ENCODE measurements around the gene VAMP2. TPM values are rescaled to one million over a fixed set of nuclear protein-coding genes. Genes with fewer than 3 reads are reported as not detected.

Gene VAMP2
- total RNA-seq, 2 donors from 2014 or later: 45.1 to 56.3 TPM

GRCh38 chr17:8133399-8133798 is 29.3 kb downstream of the VAMP2 start:
- no peak for DNase-seq
- intact Hi-C loops (cut with DNase I, micrococcal nuclease): no loop called here
- no peak for ATAC-seq

- intact Hi-C loops (cut with DNase I, micrococcal nuclease): no loop called here
- no peak for DNase-seq
- ATAC-seq: no peak
Observed at GRCh38 chr17:8131844-8132441, 30.8 kb downstream of the VAMP2 start.

GRCh38 chr17:8128125-8128784 is 34.5 kb downstream of the VAMP2 start:
- no peak for DNase-seq
- intact Hi-C loops (cut with DNase I, micrococcal nuclease): loop anchor here in 1 of 2 donors (10.0 kb wide), 1 partner anchor 57 kb away; no protein-coding TSS in a partner anchor
- no peak for ATAC-seq

GRCh38 chr17:8126491-8127066 is 36.2 kb downstream of the VAMP2 start:
- peak; percentile 59 for ATAC-seq
- intact Hi-C loops (cut with DNase I, micrococcal nuclease): loop anchor here in 1 of 2 donors (10.0 kb wide), 1 partner anchor 58 kb away; no protein-coding TSS in a partner anchor
- peak in 1 of 2 donors; percentile 64 for DNase-seq

GRCh38 chr17:8125947-8126490 is 36.7 kb downstream of the VAMP2 start:
- DNase-seq (peak in 1 of 2 donors; percentile 42), ATAC-seq (no peak)
- intact Hi-C loops (cut with DNase I, micrococcal nuclease): loop anchor here in 1 of 2 donors (10.0 kb wide), 1 partner anchor 59 kb away; no protein-coding TSS in a partner anchor

GRCh38 chr17:8125154-8125946 is 37.4 kb downstream of the VAMP2 start:
- intact Hi-C loops (cut with DNase I, micrococcal nuclease): loop anchor here in 1 of 2 donors (10.0 kb wide), 1 partner anchor 59 kb away; no protein-coding TSS in a partner anchor
- peak; percentile 44 for ATAC-seq
- DNase-seq: peak; percentile 65 to 77

- intact Hi-C loops (cut with DNase I, micrococcal nuclease): loop anchor here in 1 of 2 donors (10.0 kb wide), 1 partner anchor 60 kb away; no protein-coding TSS in a partner anchor
- ATAC-seq: no peak
- no peak for DNase-seq
Observed at GRCh38 chr17:8124350-8125153, 38.2 kb downstream of the VAMP2 start.

- ATAC-seq: no peak
- intact Hi-C loops (cut with DNase I, micrococcal nuclease): loop anchor here in 1 of 2 donors (10.0 kb wide), 1 partner anchor 61 kb away; no protein-coding TSS in a partner anchor
- peak in 1 of 2 donors; percentile 39 for DNase-seq
Observed at GRCh38 chr17:8123695-8124349, 38.9 kb downstream of the VAMP2 start, which contains the start of gene HES7. Gene HES7 (minus strand): TSS chr17:8124106. CDS start chr17:8124084, 22 bp downstream.

GRCh38 chr17:8122924-8123694 is 39.6 kb downstream of the VAMP2 start:
- intact Hi-C loops (cut with DNase I, micrococcal nuclease): loop anchor here in 1 of 2 donors (10.0 kb wide), 1 partner anchor 62 kb away; no protein-coding TSS in a partner anchor
- DNase-seq: peak in 1 of 2 donors; percentile 41
- no peak for ATAC-seq

- intact Hi-C loops (cut with DNase I, micrococcal nuclease): loop anchor here in 1 of 2 donors (10.0 kb wide), 1 partner anchor 62 kb away; no protein-coding TSS in a partner anchor
- DNase-seq (peak in 1 of 2 donors; percentile 50), ATAC-seq (no peak)
Observed at GRCh38 chr17:8122422-8122923, 40.3 kb downstream of the VAMP2 start.

- ATAC-seq (peak; percentile 7), DNase-seq (peak; percentile 59 to 66)
- intact Hi-C loops (cut with DNase I, micrococcal nuclease): loop anchor here in 1 of 2 donors (10.0 kb wide), 1 partner anchor 63 kb away; no protein-coding TSS in a partner anchor
Observed at GRCh38 chr17:8121681-8122421, 40.9 kb downstream of the VAMP2 start.

GRCh38 chr17:8121407-8121680 is 41.4 kb downstream of the VAMP2 start:
- intact Hi-C loops (cut with DNase I, micrococcal nuclease): loop anchor here in 1 of 2 donors (10.0 kb wide), 1 partner anchor 63 kb away; no protein-coding TSS in a partner anchor
- DNase-seq (no peak), ATAC-seq (no peak)

- DNase-seq (peak; percentile 64 to 72), ATAC-seq (peak; percentile 13)
- intact Hi-C loops (cut with DNase I, micrococcal nuclease): loop anchor here in 1 of 2 donors (10.0 kb wide), 1 partner anchor 64 kb away; no protein-coding TSS in a partner anchor
Observed at GRCh38 chr17:8120520-8121406, 42.0 kb downstream of the VAMP2 start.

Measured in left colon (tissue), 2 donors.